ENCODE data around the gene ELL2. TPM values are rescaled to one million over a fixed set of nuclear protein-coding genes. Genes with fewer than 3 reads are reported as not detected.

Gene ELL2
- total and polyA plus RNA-seq, 2 experiments from 2014 or later, result 18.7 to 41.8 TPM

- H3K9me3 ChIP-seq (ENCODE audit: low read depth), result no peaks in the 10 kb centered on the region
- no peak overlapping the region for H3K4me3 ChIP-seq
- DNase-seq (ENCODE audit: low read depth in 1 of 2, low spot score in 1 of 2), result no peak
- no peaks in the 10 kb centered on the region for H3K36me3 ChIP-seq
- no peaks in the 10 kb centered on the region for H3K27me3 ChIP-seq
- no peak overlapping the region for H3K27ac ChIP-seq
- H3K4me1 ChIP-seq (ENCODE audit: low read depth), result no peaks in the 10 kb centered on the region
- no peak for TF ChIP-seq CTCF (IDR thresholded peaks at IDR 0.05; ENCODE audit: low read depth, low read length)
These were observed 43.1 kb upstream of the ELL2 start for GRCh38 chr5:96004754-96005153.

GRCh38 chr5:96004087-96004486 is 42.4 kb upstream of the ELL2 start:
- no peak for DNase-seq (ENCODE audit: low read depth in 1 of 2, low spot score in 1 of 2)
- Histone ChIP-seq H3K4me1 (ENCODE audit: low read depth) (no peaks in the 10 kb centered on the region), H3K4me3 (no peak overlapping the region), H3K9me3 (ENCODE audit: low read depth) (no peaks in the 10 kb centered on the region), H3K27me3 (no peaks in the 10 kb centered on the region), H3K27ac (no peak overlapping the region), H3K36me3 (no peaks in the 10 kb centered on the region)
- TF ChIP-seq CTCF (IDR thresholded peaks at IDR 0.05; ENCODE audit: low read depth, low read length), result no peak

- Histone ChIP-seq H3K27me3 (no peaks in the 10 kb centered on the region), H3K4me1 (ENCODE audit: low read depth) (no peaks in the 10 kb centered on the region)
- no peak for TF ChIP-seq CTCF (IDR thresholded peaks at IDR 0.05; ENCODE audit: low read depth, low read length)
These were observed 39.6 kb upstream of the ELL2 start for GRCh38 chr5:96001262-96001661.

GRCh38 chr5:96000308-96000707 is 38.7 kb upstream of the ELL2 start:
- TF ChIP-seq CTCF (IDR thresholded peaks at IDR 0.05; ENCODE audit: low read depth, low read length), result no peak
- H3K4me1 ChIP-seq (ENCODE audit: low read depth), result no peaks in the 10 kb centered on the region
- H3K27me3 ChIP-seq, result no peaks in the 10 kb centered on the region
- DNase-seq (ENCODE audit: low read depth in 1 of 2, low spot score in 1 of 2), result no peak
- no peak overlapping the region for H3K27ac ChIP-seq
- H3K4me3 ChIP-seq, result no peak overlapping the region
- H3K36me3 ChIP-seq, result no peaks in the 10 kb centered on the region
- H3K9me3 ChIP-seq (ENCODE audit: low read depth), result no peaks in the 10 kb centered on the region

More at GRCh38 chr5:96001262-96001661, 39.6 kb upstream of the ELL2 start:
- H3K36me3 ChIP-seq, result no peaks in the 10 kb centered on the region
- H3K27ac ChIP-seq, result no peak overlapping the region
- no peaks in the 10 kb centered on the region for H3K9me3 ChIP-seq (ENCODE audit: low read depth)
- no peak for DNase-seq (ENCODE audit: low read depth in 1 of 2, low spot score in 1 of 2)
- no peak overlapping the region for H3K4me3 ChIP-seq

GRCh38 chr5:95996904-95997723 is 35.5 kb upstream of the ELL2 start:
- H3K36me3 ChIP-seq, result no peaks in the 10 kb centered on the region
- no peak overlapping the region for H3K27ac ChIP-seq
- TF ChIP-seq CTCF (IDR thresholded peaks at IDR 0.05; ENCODE audit: low read depth, low read length), result no peak
- no peaks in the 10 kb centered on the region for H3K9me3 ChIP-seq (ENCODE audit: low read depth)
- no peaks in the 10 kb centered on the region for H3K4me1 ChIP-seq (ENCODE audit: low read depth)
- no peak for DNase-seq (ENCODE audit: low read depth in 1 of 2, low spot score in 1 of 2)
- no peak overlapping the region for H3K4me3 ChIP-seq
- no peaks in the 10 kb centered on the region for H3K27me3 ChIP-seq
